ENCODE data around the gene OR2M5. TPM values are rescaled to one million over a fixed set of nuclear protein-coding genes. Genes with fewer than 3 reads are reported as not detected.

Gene OR2M5
- total and polyA plus RNA-seq, 9 of the 15 experiments (the other 6 are each of a cell fraction or from before 2014, with no cell fraction given): not detected

GRCh38 chr1:248158758-248159157 is 13.8 kb downstream of the OR2M5 start:
- ChIA-PET POLR2A (no interaction called here), CTCF (ENCODE audit: low intra/inter-chr PET ratio) (no interaction called here)
- Histone ChIP-seq H3K27ac (ENCODE audit: extremely low read depth, low read depth, low read length) (no peak overlapping the region), H3K9me1 (ENCODE audit: control insufficient read depth, insufficient read depth, low read length) (no peaks in the 10 kb centered on the region), H3K4me1 (replicated peaks in 1 of 2; ENCODE audit: control insufficient read depth in 2 of 2, insufficient read depth in 2 of 2, low read length in 2 of 2) (no peaks in the 10 kb centered on the region), H4K20me1 (replicated peaks; ENCODE audit: control insufficient read depth, insufficient read depth, low read length) (no peaks in the 10 kb centered on the region), H3K36me3 (ENCODE audit: control insufficient read depth, insufficient read depth, low read length) (no peaks in the 10 kb centered on the region), H3K27me3 (ENCODE audit: control insufficient read depth in 2 of 2, insufficient read depth in 2 of 2, low read length in 2 of 2) (no peaks in the 10 kb centered on the region), H3K9ac (ENCODE audit: insufficient read depth in 1 of 2, low read depth in 2 of 2, low read length in 2 of 2) (no peak overlapping the region), H3K4me3 (no peak overlapping the region), H2AFZ (ENCODE audit: low read depth, low read length) (no peak overlapping the region), H3K79me2 (ENCODE audit: control insufficient read depth, insufficient read depth, low read length) (no peaks in the 10 kb centered on the region), H3K9me3 (replicated peaks; ENCODE audit: control insufficient read depth, insufficient read depth, low read depth, low read length) (peaks cover 2% of the 10 kb centered on the region; the same call in 1 of the 2 replicates), H3K4me2 (ENCODE audit: insufficient read depth, low read length) (no peak overlapping the region)
- intact Hi-C loops (cut with micrococcal nuclease) (no loop called here), in situ Hi-C loops (cut with MboI) (no loop called here)
- ATAC-seq (no peak), DNase-seq (ENCODE audit: extremely low read depth in 1 of 4, low spot score in 3 of 4) (no peak), FAIRE-seq (no peak)
- TF ChIP-seq ARID4B (CRISPR knock-in tag; IDR thresholded peaks at IDR 0.05) (no peak), C11orf30 (IDR thresholded peaks at IDR 0.05; ENCODE audit: low read depth) (no peak), STAT5B (CRISPR knock-in tag; IDR thresholded peaks at IDR 0.05) (no peak), BCOR (IDR thresholded peaks at IDR 0.05) (no peak), SMAD2 (IDR thresholded peaks at IDR 0.05; ENCODE audit: low read depth, low read length) (no peak), POLR3A (IDR thresholded peaks at IDR 0.05; ENCODE audit: borderline replicate concordance, extremely low read depth, insufficient read depth, insufficient read length) (no peak), BCL6 (CRISPR knock-in tag; IDR thresholded peaks at IDR 0.05) (no peak), SMAD4 (CRISPR knock-in tag; conservative IDR thresholded peaks at IDR 0.05) (no peak), NR4A1 (CRISPR knock-in tag; IDR thresholded peaks at IDR 0.05) (no peak), NR4A1 (tag; IDR thresholded peaks at IDR 0.05) (no peak), ZNF174 (CRISPR knock-in tag; IDR thresholded peaks at IDR 0.05) (no peak), HSF4 (CRISPR knock-in tag; IDR thresholded peaks at IDR 0.05; ENCODE audit: borderline replicate concordance) (no peak), PML (IDR thresholded peaks at IDR 0.05; ENCODE audit: low read length) (no peak), POLR3G (IDR thresholded peaks at IDR 0.05; ENCODE audit: extremely low read depth, insufficient read length, insufficient replicate concordance) (no peak)
- TF ChIP-seq, protein P1, sequence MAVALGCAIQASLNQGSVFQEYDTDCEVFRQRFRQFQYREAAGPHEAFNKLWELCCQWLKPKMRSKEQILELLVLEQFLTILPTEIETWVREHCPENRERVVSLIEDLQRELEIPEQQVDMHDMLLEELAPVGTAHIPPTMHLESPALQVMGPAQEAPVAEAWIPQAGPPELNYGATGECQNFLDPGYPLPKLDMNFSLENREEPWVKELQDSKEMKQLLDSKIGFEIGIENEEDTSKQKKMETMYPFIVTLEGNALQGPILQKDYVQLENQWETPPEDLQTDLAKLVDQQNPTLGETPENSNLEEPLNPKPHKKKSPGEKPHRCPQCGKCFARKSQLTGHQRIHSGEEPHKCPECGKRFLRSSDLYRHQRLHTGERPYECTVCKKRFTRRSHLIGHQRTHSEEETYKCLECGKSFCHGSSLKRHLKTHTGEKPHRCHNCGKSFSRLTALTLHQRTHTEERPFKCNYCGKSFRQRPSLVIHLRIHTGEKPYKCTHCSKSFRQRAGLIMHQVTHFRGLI (CRISPR knock-in tag; IDR thresholded peaks at IDR 0.05): no peak
- 0% methylated on average over 4 of the region's 4 CpGs for WGBS (ENCODE audit: insufficient coverage, low coverage, missing lambda C conversion rate)
- BruUV-seq (replicated peaks): no TSS peak

Measured in K562 (cell line).